Measurements from ENCODE around the gene THAP4.

THAP4 gene

DNA sequence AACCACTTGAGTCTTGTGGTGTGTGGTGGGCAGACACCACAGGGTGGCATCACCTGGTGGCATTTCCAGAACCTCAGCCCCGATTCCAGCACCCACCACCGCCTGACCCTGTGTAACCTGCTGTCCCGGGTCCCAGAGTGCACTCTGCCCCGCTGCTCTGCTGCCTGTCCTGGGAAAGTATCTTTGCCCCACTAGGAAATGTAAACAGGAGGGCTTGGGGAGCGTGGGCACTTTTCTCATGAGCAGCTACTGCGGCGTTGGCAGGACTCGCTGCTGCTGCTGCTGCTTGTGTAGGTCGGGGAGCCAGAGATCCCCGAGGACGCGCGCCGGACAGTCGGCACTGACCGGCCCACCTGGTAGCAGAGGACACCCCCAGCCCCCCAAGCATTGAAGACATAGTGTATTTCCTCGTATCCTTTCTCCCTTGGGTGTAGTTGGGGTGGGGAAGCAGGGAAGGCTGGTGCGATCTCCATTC lies 36.3 kb upstream of the THAP4 start:
- intact Hi-C loops (cut with DNase I; ENCODE audit: low total_unique reads): no loop called here
- H3K27ac ChIP-seq: no peak overlapping the region
- no peaks in the 10 kb centered on the region for H3K9me3 ChIP-seq
- no peak overlapping the region for H3K4me3 ChIP-seq
- H3K4me1 ChIP-seq: no peaks in the 10 kb centered on the region
- TF ChIP-seq, protein P1, sequence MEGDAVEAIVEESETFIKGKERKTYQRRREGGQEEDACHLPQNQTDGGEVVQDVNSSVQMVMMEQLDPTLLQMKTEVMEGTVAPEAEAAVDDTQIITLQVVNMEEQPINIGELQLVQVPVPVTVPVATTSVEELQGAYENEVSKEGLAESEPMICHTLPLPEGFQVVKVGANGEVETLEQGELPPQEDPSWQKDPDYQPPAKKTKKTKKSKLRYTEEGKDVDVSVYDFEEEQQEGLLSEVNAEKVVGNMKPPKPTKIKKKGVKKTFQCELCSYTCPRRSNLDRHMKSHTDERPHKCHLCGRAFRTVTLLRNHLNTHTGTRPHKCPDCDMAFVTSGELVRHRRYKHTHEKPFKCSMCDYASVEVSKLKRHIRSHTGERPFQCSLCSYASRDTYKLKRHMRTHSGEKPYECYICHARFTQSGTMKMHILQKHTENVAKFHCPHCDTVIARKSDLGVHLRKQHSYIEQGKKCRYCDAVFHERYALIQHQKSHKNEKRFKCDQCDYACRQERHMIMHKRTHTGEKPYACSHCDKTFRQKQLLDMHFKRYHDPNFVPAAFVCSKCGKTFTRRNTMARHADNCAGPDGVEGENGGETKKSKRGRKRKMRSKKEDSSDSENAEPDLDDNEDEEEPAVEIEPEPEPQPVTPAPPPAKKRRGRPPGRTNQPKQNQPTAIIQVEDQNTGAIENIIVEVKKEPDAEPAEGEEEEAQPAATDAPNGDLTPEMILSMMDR (IDR thresholded peaks at IDR 0.05): no peak
- DNase-seq: no peak
- H3K36me3 ChIP-seq: peaks cover 41 to 90% (median 65%) of the 10 kb centered on the region in 3 donors
- H3K27me3 ChIP-seq: no peaks in the 10 kb centered on the region

DNA sequence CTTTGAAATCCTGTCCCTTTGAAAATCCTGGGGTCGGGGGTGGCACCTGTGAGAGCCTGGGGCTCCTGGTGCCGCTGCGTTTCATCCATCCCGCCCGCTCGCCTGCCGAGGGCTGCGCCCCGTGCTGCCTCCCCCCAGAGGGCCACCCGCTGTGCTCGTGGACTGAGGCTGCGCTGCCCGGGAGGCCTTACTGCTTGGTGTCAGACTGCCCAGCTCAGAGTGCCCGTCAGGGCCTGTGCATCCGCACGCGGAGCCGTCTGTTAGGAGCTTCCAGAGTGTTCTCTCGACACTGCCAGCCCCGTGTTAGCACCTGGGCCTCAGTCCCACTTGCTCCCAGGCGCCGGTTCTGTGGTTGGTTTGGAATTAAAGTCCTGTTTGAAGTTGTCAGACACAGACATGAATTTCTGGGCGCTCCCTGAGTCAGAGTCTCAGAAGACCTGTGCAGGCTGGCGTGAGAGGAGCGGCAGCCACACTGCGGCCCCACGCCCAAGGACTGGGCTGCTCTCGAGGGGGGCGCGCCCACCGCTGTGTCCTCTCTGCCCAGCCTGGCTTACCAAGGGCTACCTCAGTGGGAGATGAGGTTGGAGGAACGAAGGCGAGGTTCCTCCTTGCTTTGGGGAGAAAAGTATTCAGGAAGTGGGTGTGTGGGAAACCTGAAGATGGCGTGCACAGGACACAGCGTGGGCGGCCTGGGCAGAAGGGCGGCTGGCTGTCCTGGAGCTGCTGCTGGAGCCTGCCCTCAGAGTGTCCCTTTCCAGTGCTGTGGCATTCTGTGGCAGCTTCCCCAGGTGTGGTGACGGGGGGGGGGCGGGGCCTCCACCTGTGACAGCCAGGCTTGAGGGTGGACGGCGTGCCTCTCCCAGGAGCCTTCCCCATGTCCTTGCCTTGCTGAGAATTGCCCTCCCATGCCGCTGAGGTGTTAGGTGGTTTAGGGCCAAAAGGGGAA lies 35.6 kb upstream of the THAP4 start:
- no peaks in the 10 kb centered on the region for H3K9me3 ChIP-seq
- no peaks in the 10 kb centered on the region for H3K27me3 ChIP-seq
- no peak overlapping the region for H3K4me3 ChIP-seq
- no peak for DNase-seq
- no peaks in the 10 kb centered on the region for H3K4me1 ChIP-seq
- peaks cover 47 to 90% (median 67%) of the 10 kb centered on the region in 3 donors for H3K36me3 ChIP-seq
- no peak overlapping the region for H3K27ac ChIP-seq
- TF ChIP-seq, protein P1 (IDR thresholded peaks at IDR 0.05): no peak
- intact Hi-C loops (cut with DNase I; ENCODE audit: low total_unique reads): no loop called here

DNA sequence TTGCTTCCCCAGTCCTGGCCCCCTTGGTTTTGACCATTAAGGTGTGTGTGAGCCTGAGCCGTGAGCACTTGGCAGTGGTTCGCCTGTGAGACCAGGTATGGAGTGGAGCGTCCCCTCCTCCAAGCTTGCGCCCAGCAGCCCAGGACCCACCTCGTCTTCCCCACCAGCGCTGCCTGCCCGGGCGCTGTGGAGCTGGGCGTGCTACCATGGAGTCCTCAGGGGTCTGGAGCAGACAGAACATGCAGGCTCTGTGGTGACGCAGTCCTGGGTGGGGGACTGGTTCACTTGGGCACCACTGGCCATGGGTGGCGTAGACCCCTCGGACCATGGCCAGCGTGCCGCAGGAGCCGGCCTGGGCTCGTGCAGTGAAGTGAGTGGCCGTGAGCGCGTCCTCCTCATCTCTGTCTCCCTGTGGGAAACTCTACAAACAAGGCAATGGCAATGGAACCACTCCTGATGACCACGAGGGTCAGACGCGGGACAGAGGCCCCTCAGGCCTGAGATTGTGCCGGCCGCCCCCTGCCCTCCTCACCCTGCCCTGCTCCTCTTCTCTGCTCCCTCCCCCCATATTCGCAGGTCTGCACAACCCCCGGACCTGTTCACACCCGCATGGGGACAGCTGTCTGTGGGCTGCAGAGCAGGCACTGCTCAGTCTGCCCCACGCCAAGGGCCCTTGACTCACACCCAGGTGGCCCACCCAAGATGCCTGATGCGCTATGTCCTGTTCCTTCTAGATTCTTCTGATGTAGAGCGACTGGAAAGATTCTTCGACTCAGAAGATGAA lies 34.7 kb upstream of the THAP4 start:
- TF ChIP-seq, protein P1 (IDR thresholded peaks at IDR 0.05): no peak
- intact Hi-C loops (cut with DNase I; ENCODE audit: low total_unique reads): no loop called here
- Histone ChIP-seq H3K36me3 (peaks cover 55 to 90% (median 67%) of the 10 kb centered on the region in 3 donors), H3K27ac (no peak overlapping the region), H3K9me3 (no peaks in the 10 kb centered on the region), H3K4me1 (no peaks in the 10 kb centered on the region), H3K4me3 (no peak overlapping the region), H3K27me3 (no peaks in the 10 kb centered on the region)
- DNase-seq: no peak

DNA sequence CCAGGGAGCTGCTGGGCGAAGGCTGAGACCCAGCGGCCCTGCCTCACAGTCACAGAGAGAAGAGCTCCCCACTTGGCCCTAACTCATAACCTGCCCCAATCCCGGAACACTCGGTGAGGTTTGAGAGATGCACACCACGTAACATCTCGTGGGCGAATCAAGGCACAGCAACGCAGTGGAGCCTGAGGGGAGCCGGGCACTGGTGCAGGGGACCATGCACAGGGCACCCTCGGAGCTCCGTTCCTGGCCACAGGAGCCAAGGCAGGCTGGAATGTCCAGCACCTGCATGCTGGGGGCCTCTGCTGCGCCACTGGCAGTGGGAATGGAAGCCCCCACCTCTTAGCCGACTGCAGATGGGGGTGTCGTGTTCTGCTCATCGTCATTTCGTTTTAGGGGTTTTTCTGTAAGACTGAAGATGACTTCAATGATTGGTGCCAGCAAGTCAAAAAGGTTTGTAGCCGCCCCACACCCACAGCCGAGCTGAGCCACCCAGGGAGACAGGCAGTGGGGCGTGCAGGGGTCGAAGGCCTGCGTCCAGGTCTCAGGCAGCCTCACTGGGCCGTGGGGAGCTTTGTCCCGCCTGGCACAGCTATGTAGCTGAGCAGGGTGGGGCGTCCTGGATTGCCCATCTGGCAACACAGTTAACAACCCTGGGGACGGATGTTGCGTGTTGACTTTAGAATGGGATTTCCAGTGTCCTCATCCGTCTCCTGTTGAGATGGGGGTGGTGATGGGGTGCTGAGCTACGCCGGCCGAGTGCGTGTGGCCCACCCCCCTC lies 33.6 kb upstream of the THAP4 start:
- no peak for DNase-seq
- H3K9me3 ChIP-seq: no peaks in the 10 kb centered on the region
- TF ChIP-seq, protein P1 (IDR thresholded peaks at IDR 0.05): no peak
- no peaks in the 10 kb centered on the region for H3K27me3 ChIP-seq
- H3K36me3 ChIP-seq: peaks cover 57 to 88% (median 67%) of the 10 kb centered on the region in 3 donors
- no peak overlapping the region for H3K4me3 ChIP-seq
- intact Hi-C loops (cut with DNase I; ENCODE audit: low total_unique reads): no loop called here
- no peak overlapping the region for H3K27ac ChIP-seq
- H3K4me1 ChIP-seq: no peaks in the 10 kb centered on the region

DNA sequence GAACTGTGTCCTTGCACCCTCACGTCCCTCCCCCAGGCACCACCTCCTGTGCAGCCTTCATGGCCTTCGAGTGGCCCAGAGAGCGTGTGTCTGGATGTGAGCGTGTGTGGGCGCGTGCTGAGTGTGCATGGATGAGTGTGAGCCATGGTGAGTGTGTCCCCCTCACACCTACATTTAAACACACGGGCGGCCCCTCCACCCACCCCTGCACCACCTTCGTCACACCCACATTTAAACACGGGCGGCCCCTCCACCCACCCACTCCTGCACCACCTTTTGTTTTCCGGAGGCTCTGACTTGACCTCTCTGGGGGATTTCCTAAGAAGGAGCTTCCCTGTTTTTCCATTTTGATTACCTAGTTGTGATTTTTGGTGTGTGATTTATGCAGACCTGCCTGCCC lies 31.9 kb upstream of the THAP4 start:
- Histone ChIP-seq H3K27ac (no peak overlapping the region), H3K36me3 (peaks cover 57 to 78% (median 67%) of the 10 kb centered on the region in 3 donors), H3K27me3 (no peaks in the 10 kb centered on the region), H3K4me3 (no peak overlapping the region), H3K4me1 (no peaks in the 10 kb centered on the region), H3K9me3 (no peaks in the 10 kb centered on the region)
- intact Hi-C loops (cut with DNase I; ENCODE audit: low total_unique reads): no loop called here
- no peak for DNase-seq
- TF ChIP-seq, protein P1 (IDR thresholded peaks at IDR 0.05): no peak
